Measurements from ENCODE around the gene ZNF639.

DNA sequence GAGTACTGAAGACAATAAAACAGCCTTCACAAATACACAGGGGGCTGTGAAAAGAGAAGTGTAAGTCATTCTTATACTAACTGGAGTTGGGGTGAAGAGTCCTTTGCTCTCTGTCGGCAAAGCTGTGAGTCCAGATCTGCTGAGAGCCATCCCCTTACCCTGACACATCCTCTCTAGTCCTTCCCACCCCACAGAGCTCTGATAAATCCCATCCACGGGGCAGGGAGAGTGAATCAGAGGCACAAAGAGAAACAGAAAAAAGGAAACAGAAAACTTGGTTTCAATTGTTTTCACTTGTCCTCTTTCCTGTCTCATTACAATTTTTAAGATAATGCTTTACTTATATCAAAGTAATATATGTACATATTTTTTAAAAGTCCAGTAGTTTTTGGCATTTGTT is 18.2 kb upstream of the ZNF639 start:
- TF ChIP-seq, protein P1, sequence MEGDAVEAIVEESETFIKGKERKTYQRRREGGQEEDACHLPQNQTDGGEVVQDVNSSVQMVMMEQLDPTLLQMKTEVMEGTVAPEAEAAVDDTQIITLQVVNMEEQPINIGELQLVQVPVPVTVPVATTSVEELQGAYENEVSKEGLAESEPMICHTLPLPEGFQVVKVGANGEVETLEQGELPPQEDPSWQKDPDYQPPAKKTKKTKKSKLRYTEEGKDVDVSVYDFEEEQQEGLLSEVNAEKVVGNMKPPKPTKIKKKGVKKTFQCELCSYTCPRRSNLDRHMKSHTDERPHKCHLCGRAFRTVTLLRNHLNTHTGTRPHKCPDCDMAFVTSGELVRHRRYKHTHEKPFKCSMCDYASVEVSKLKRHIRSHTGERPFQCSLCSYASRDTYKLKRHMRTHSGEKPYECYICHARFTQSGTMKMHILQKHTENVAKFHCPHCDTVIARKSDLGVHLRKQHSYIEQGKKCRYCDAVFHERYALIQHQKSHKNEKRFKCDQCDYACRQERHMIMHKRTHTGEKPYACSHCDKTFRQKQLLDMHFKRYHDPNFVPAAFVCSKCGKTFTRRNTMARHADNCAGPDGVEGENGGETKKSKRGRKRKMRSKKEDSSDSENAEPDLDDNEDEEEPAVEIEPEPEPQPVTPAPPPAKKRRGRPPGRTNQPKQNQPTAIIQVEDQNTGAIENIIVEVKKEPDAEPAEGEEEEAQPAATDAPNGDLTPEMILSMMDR (IDR thresholded peaks at IDR 0.05) = no peak
- TF ChIP-seq POLR2A (IDR thresholded peaks at IDR 0.05; ENCODE audit: low read depth) (no peak), POLR2AphosphoS5 (IDR thresholded peaks at IDR 0.05) (no peak), EP300 (IDR thresholded peaks at IDR 0.05) (no peak)

All from esophagus muscularis mucosa (tissue), 4 donors.